ENCODE measurements around the gene PRR30. TPM values are rescaled to one million over a fixed set of nuclear protein-coding genes. Genes with fewer than 3 reads are reported as not detected.
A peak's percentile ranks its signal among the peaks of the same experiment; 100 is the strongest.

The PRR30 gene
- total and polyA plus RNA-seq, 2 donors (not counting 1 experiment from before 2014, with no cell fraction given): not detected

GRCh38 chr2:27159271-27159670 lies 20.1 kb upstream of the PRR30 start:
- Histone ChIP-seq H3K27ac (ENCODE audit: low read length in 2 of 2) (no peak overlapping the region), H3K79me2 (ENCODE audit: control insufficient read depth, insufficient read depth, low read length) (no peaks in the 10 kb centered on the region), H3K9me3 (ENCODE audit: control extremely low read depth in 1 of 3, control insufficient read depth in 2 of 3, insufficient read depth in 1 of 3, low read length in 2 of 3) (no peaks in the 10 kb centered on the region), H3K27me3 (replicated peaks in 1 of 4; ENCODE audit: control extremely low read depth in 1 of 4, control insufficient read depth in 3 of 4, insufficient read depth in 4 of 4, low read length in 3 of 4) (peaks cover 0 to 2% (median 0%) of the 10 kb centered on the region in 4 experiments), H3K4me2 (replicated peaks; ENCODE audit: low read depth, low read length, poor library complexity, severe bottlenecking) (no peak overlapping the region), H3K9ac (ENCODE audit: low read length) (no peak overlapping the region), H3K4me1 (ENCODE audit: control insufficient read depth in 2 of 2, insufficient read depth in 2 of 2, low read length in 2 of 2) (peaks cover 8 to 9% of the 10 kb centered on the region in 2 donors), H2AFZ (ENCODE audit: insufficient read depth, low read depth, low read length, poor library complexity, severe bottlenecking) (no peak overlapping the region), H3K4me3 (ENCODE audit: control extremely low read depth in 1 of 5, extremely low read depth in 1 of 5, insufficient read depth in 1 of 5, low read depth in 2 of 5, low read length in 4 of 5) (no peak overlapping the region), H3K36me3 (replicated peaks in 1 of 2; ENCODE audit: control extremely low read depth in 1 of 2, control insufficient read depth in 1 of 2, extremely low read depth in 1 of 2, insufficient read depth in 2 of 2, low read length in 1 of 2) (no peaks in the 10 kb centered on the region), H4K20me1 (ENCODE audit: control insufficient read depth, insufficient read depth, low read length, poor library complexity, severe bottlenecking) (no peaks in the 10 kb centered on the region)
- H3K27ac Mint-ChIP-seq: no peak overlapping the region
- TF ChIP-seq EZH2 (IDR thresholded peaks at IDR 0.05; ENCODE audit: borderline replicate concordance, insufficient read depth, low read depth, low read length, poor library complexity, severe bottlenecking) (no peak), CTCF (IDR thresholded peaks at IDR 0.05) (no peak)
- intact Hi-C loops (cut with micrococcal nuclease): no loop called here
- ChIA-PET POLR2A (no interaction called here), CTCF (interaction anchor here (1.2 kb wide), 1 partner anchor 11 kb away, joined by 5 read pairs; no protein-coding TSS in a partner anchor)
- WGBS (ENCODE audit: insufficient coverage): 92% methylated on average over 6 of the region's 6 CpGs
- peaks cover 3% of the 10 kb centered on the region for H3K27me3 Mint-ChIP-seq
- H3K4me1 Mint-ChIP-seq: peaks cover 9% of the 10 kb centered on the region
- no peak overlapping the region for H3K4me3 Mint-ChIP-seq
- H3K9me3 Mint-ChIP-seq (ENCODE audit: insufficient read depth): no peaks in the 10 kb centered on the region
- ATAC-seq (ENCODE audit: low read depth) (no peak), DNase-seq (no peak)

- intact Hi-C loops (cut with micrococcal nuclease): no loop called here
- ATAC-seq (ENCODE audit: low read depth): no peak
- H3K27me3 ChIP-seq (replicated peaks in 1 of 4; ENCODE audit: control extremely low read depth in 1 of 4, control insufficient read depth in 3 of 4, insufficient read depth in 4 of 4, low read length in 3 of 4): peaks cover 0 to 4% (median 0%) of the 10 kb centered on the region in 4 experiments
Measured at GRCh38 chr2:27158468-27158867, 19.3 kb upstream of the PRR30 start.

More at GRCh38 chr2:27158468-27158867, 19.3 kb upstream of the PRR30 start:
- no peak overlapping the region for H3K4me2 ChIP-seq (replicated peaks; ENCODE audit: low read depth, low read length, poor library complexity, severe bottlenecking)
- no peaks in the 10 kb centered on the region for H4K20me1 ChIP-seq (ENCODE audit: control insufficient read depth, insufficient read depth, low read length, poor library complexity, severe bottlenecking)
- no peak overlapping the region for H3K27ac ChIP-seq (ENCODE audit: low read length in 2 of 2)
- H3K4me3 ChIP-seq (ENCODE audit: control extremely low read depth in 1 of 5, extremely low read depth in 1 of 5, insufficient read depth in 1 of 5, low read depth in 2 of 5, low read length in 4 of 5): no peak overlapping the region
- Mint-ChIP-seq H3K27me3 (peaks cover 3% of the 10 kb centered on the region), H3K27ac (peak overlapping the region; percentile 3), H3K4me3 (no peak overlapping the region), H3K9me3 (ENCODE audit: insufficient read depth) (no peaks in the 10 kb centered on the region), H3K4me1 (peaks cover 3% of the 10 kb centered on the region)
- no peak overlapping the region for H3K9ac ChIP-seq (ENCODE audit: low read length)
- H3K4me1 ChIP-seq (ENCODE audit: control insufficient read depth in 2 of 2, insufficient read depth in 2 of 2, low read length in 2 of 2): peaks cover 1 to 3% of the 10 kb centered on the region in 2 donors
- TF ChIP-seq CTCF (IDR thresholded peaks at IDR 0.05): no peak
- no peak for TF ChIP-seq EZH2 (IDR thresholded peaks at IDR 0.05; ENCODE audit: borderline replicate concordance, insufficient read depth, low read depth, low read length, poor library complexity, severe bottlenecking)
- H3K79me2 ChIP-seq (ENCODE audit: control insufficient read depth, insufficient read depth, low read length): no peaks in the 10 kb centered on the region
- H3K9me3 ChIP-seq (ENCODE audit: control extremely low read depth in 1 of 3, control insufficient read depth in 2 of 3, insufficient read depth in 1 of 3, low read length in 2 of 3): no peaks in the 10 kb centered on the region
- no peaks in the 10 kb centered on the region for H3K36me3 ChIP-seq (replicated peaks in 1 of 2; ENCODE audit: control extremely low read depth in 1 of 2, control insufficient read depth in 1 of 2, extremely low read depth in 1 of 2, insufficient read depth in 2 of 2, low read length in 1 of 2)
- ChIA-PET POLR2A (no interaction called here), CTCF (interaction anchor here (0.7 to 1.2 kb wide), 2 partner anchors 12 to 163 kb away, joined by 3 to 5 read pairs; no protein-coding TSS in a partner anchor)
- 91% methylated on average over 5 of the region's 6 CpGs for WGBS (ENCODE audit: insufficient coverage)
- no peak overlapping the region for H2AFZ ChIP-seq (ENCODE audit: insufficient read depth, low read depth, low read length, poor library complexity, severe bottlenecking)
- DNase-seq: no peak
